HepG2 (cell line): ENCODE data around the gene ITIH1. TPM values are rescaled to one million over a fixed set of nuclear protein-coding genes. Genes with fewer than 3 reads are reported as not detected.

Experiments
- ATF7-NPFF ChIP-seq: sonication (generic); formaldehyde crosslinking; IDR thresholded peaks from 2 replicates; pipeline ENCODE4 v1.8.1; 2023; ENCODE audit warnings: mild to moderate bottlenecking, low read depth, missing genetic modification reagents, moderate library complexity
- DNMT3B ChIP-seq: conservative IDR thresholded peaks from 2 replicates; pipeline ENCODE4 v1.6.1; 2016; ENCODE audit warnings: missing biosample characterization, control low read depth
- DR1 ChIP-seq: sonication (generic); formaldehyde crosslinking; IDR thresholded peaks from 2 replicates; pipeline ENCODE4 v1.8.0; 2021; ENCODE audit warnings: mild to moderate bottlenecking, missing genetic modification reagents, inconsistent platforms
- FOXO1 ChIP-seq: sonication (generic); formaldehyde crosslinking; IDR thresholded peaks from 2 replicates; pipeline ENCODE4 v1.4.0; 2020; ENCODE audit warnings: missing genetic modification reagents
- KLF16 ChIP-seq, 2 experiments: sonication (generic) in 1 of 2; formaldehyde crosslinking in 1 of 2; IDR thresholded peaks; 2 replicates each; pipeline versions ENCODE4 v1.6.1 to v1.8.0; 2016 to 2023; ENCODE audit warnings: missing genetic modification reagents in 2 of 2, missing compliant biosample characterization in 1 of 2
- MBNL3 ChIP-seq: fragments of 250-450 bp; sonication (Bioruptor Pico); conservative IDR thresholded peaks from 2 replicates; pipeline ENCODE4 v1.8.0; 2022; ENCODE audit warnings: mild to moderate bottlenecking, inconsistent platforms
- NAIF1 ChIP-seq: sonication (generic); formaldehyde crosslinking; IDR thresholded peaks from 2 replicates; pipeline ENCODE4 v1.5.0; 2020; ENCODE audit warnings: mild to moderate bottlenecking, missing genetic modification reagents, borderline replicate concordance
- RNF219 ChIP-seq: sonication (generic); formaldehyde crosslinking; IDR thresholded peaks from 2 replicates; pipeline ENCODE4 v1.5.0; 2020; ENCODE audit warnings: mild to moderate bottlenecking, missing genetic modification reagents
- ZBTB1 ChIP-seq: sonication (generic); formaldehyde crosslinking; IDR thresholded peaks from 2 replicates; pipeline ENCODE4 v1.4.0; 2020; ENCODE audit warnings: missing genetic modification reagents, borderline replicate concordance
- ZFP36L1 ChIP-seq: sonication (generic); formaldehyde crosslinking; IDR thresholded peaks from 2 replicates; pipeline ENCODE4 v1.8.0; 2022; ENCODE audit warnings: mild to moderate bottlenecking, missing genetic modification reagents, moderate library complexity
- ZKSCAN5 ChIP-seq: sonication (generic); formaldehyde crosslinking; IDR thresholded peaks from 2 replicates; pipeline ENCODE4 v1.5.1; 2020; ENCODE audit warnings: mild to moderate bottlenecking, missing genetic modification reagents
- ZNF136 ChIP-seq: sonication (generic); formaldehyde crosslinking; IDR thresholded peaks from 2 replicates; pipeline ENCODE4 v1.8.1; 2022; ENCODE audit warnings: low read depth, mild to moderate bottlenecking, moderate library complexity, missing genetic modification reagents
- ZNF143 ChIP-seq: sonication (generic); formaldehyde crosslinking; IDR thresholded peaks from 2 replicates; pipeline ENCODE4 v1.4.0; 2020; ENCODE audit warnings: missing genetic modification reagents
- ZNF292 ChIP-seq: sonication (generic); formaldehyde crosslinking; IDR thresholded peaks from 2 replicates; pipeline ENCODE4 v1.8.1; 2022; ENCODE audit warnings: mild to moderate bottlenecking, low read depth, missing genetic modification reagents, borderline replicate concordance
- ZNF431 ChIP-seq: sonication (generic); formaldehyde crosslinking; IDR thresholded peaks from 2 replicates; pipeline ENCODE4 v1.9.0; 2022; ENCODE audit warnings: missing genetic modification reagents, low read depth, mild to moderate bottlenecking, borderline replicate concordance
- ZNF7 ChIP-seq: IDR thresholded peaks from 2 replicates; pipeline ENCODE4 v1.6.1; 2016; ENCODE audit warnings: missing biosample characterization, missing genetic modification reagents
- ZNF83 ChIP-seq: sonication (generic); formaldehyde crosslinking; IDR thresholded peaks from 2 replicates; pipeline ENCODE4 v1.4.0; 2020; ENCODE audit warnings: missing genetic modification reagents, mild to moderate bottlenecking, borderline replicate concordance
- ZNF878 ChIP-seq: sonication (generic); formaldehyde crosslinking; IDR thresholded peaks from 2 replicates; pipeline ENCODE4 v1.8.1; 2023; ENCODE audit warnings: mild to moderate bottlenecking, missing genetic modification reagents, moderate library complexity
- polyA plus RNA-seq, 8 experiments: library from polyadenylated mRNA; depleted of rRNA in 3 of 8; stranded (reverse) in 7 of 8; unstranded in 1 of 8; fragments of >200 nt; fragmentation: Illumina TruSeq in 4 of 8; extraction: Trizol in 4 of 8; gene quantifications; 2 replicates each; pipeline versions ENCODE4 v1.2.1 to v1.2.3, GENCODE V29; 2011 to 2016; ENCODE audit warnings: low read depth in 4 of 8, missing spikeins in 1 of 8, mixed read lengths in 1 of 8; ENCODE audit not compliant: insufficient read depth in 1 of 8
- total RNA-seq, 5 experiments: library from RNA; depleted of rRNA; stranded (reverse); fragments of >200 nt; fragmentation: Illumina TruSeq; extraction: Trizol; gene quantifications; 2 replicates each; pipeline ENCODE4 v1.2.3, GENCODE V29; 2016; ENCODE audit warnings: low read depth in 1 of 5
- TF ChIP-seq, protein P1 (sequence below), 2 experiments: IDR thresholded peaks; 2 replicates each; pipeline ENCODE4 v1.6.1; 2011 to 2012; ENCODE audit warnings: low read length in 2 of 2, borderline replicate concordance in 1 of 2, low read depth in 1 of 2, mild to moderate bottlenecking in 1 of 2, moderate library complexity in 1 of 2
- TF ChIP-seq, protein P2 (sequence below): IDR thresholded peaks from 2 replicates; pipeline ENCODE4 v1.6.1; 2012; ENCODE audit warnings: inconsistent platforms
- TF ChIP-seq, protein P3 (sequence below): sonication (generic); formaldehyde crosslinking; IDR thresholded peaks from 2 replicates; pipeline ENCODE4 v1.5.0; 2020; ENCODE audit warnings: mild to moderate bottlenecking, missing genetic modification reagents, moderate library complexity

The ITIH1 gene
- total and polyA plus RNA-seq, 2 of the 13 experiments (the other 11 are each of a cell fraction or from before 2014, with no cell fraction given): 12.3 to 19.6 TPM

DNA sequence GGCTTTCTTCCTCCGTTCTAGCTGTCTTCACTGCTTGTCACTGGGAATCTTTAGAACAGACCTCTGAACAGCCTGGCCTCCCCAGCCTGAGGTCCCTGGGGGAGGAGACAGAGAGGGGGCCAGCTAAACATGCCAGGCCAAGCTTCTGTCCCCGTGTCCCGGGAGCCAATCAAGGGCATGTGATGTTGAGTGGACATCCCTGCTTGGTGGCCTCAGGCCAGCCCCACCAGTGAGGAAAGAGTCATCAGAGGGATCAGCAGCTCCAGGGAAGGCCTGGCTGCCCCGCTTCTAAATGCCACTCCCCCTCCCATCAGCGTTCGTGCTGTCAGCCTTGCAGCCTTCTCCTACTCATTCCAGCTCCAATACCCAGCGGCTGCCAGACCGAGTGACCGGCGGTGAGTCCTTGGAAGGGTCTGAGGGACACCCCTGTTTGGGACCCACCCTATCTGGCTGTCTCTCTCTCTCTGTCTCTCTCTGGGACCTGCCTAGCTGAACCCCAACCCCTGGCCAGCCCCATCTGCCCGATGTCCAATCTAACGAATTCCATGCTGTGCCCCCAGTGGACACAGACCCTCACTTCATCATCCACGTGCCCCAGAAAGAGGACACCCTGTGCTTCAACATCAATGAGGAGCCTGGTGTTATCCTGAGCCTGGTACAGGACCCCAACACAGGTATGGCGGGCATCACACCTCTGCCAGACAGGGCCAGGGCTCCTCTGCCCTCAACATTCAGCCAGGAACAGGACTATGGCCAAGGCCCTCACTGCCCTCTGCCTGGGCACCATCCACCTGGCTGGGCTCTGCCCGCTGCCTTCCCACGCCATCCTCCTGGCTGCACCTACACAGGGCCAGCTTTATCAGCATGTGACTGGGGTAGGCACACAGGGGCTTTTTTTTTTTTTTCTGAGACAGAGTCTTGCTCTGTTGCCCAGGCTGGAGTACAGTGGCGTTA is 10.6 kb downstream of the ITIH1 start (continued):
- no peak for TF ChIP-seq ZBTB1
- TF ChIP-seq ZKSCAN5 (CRISPR knock-in tag): no peak
- TF ChIP-seq ZNF83 (CRISPR knock-in tag): no peak
- TF ChIP-seq ZNF7 (CRISPR knock-in tag): no peak
- no peak for TF ChIP-seq KLF16 (CRISPR knock-in tag; IDR thresholded peaks at IDR 0.05)
- no peak for TF ChIP-seq DR1 (CRISPR knock-in tag)
- TF ChIP-seq, protein P1, sequence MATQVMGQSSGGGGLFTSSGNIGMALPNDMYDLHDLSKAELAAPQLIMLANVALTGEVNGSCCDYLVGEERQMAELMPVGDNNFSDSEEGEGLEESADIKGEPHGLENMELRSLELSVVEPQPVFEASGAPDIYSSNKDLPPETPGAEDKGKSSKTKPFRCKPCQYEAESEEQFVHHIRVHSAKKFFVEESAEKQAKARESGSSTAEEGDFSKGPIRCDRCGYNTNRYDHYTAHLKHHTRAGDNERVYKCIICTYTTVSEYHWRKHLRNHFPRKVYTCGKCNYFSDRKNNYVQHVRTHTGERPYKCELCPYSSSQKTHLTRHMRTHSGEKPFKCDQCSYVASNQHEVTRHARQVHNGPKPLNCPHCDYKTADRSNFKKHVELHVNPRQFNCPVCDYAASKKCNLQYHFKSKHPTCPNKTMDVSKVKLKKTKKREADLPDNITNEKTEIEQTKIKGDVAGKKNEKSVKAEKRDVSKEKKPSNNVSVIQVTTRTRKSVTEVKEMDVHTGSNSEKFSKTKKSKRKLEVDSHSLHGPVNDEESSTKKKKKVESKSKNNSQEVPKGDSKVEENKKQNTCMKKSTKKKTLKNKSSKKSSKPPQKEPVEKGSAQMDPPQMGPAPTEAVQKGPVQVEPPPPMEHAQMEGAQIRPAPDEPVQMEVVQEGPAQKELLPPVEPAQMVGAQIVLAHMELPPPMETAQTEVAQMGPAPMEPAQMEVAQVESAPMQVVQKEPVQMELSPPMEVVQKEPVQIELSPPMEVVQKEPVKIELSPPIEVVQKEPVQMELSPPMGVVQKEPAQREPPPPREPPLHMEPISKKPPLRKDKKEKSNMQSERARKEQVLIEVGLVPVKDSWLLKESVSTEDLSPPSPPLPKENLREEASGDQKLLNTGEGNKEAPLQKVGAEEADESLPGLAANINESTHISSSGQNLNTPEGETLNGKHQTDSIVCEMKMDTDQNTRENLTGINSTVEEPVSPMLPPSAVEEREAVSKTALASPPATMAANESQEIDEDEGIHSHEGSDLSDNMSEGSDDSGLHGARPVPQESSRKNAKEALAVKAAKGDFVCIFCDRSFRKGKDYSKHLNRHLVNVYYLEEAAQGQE (IDR thresholded peaks at IDR 0.05; ENCODE audit: borderline replicate concordance in 1 of 2, low read depth in 1 of 2, low read length in 2 of 2): no peak
- no peak for TF ChIP-seq MBNL3 (CRISPR knock-in tag)
- TF ChIP-seq ZNF878: no peak
- TF ChIP-seq ZNF143 (CRISPR knock-in tag): no peak
- peak; percentile 65; the same call in 1 of the 2 replicates for TF ChIP-seq ZNF292 (CRISPR knock-in tag)
- TF ChIP-seq NAIF1 (CRISPR knock-in tag): no peak
- TF ChIP-seq RNF219 (CRISPR knock-in tag): no peak
- TF ChIP-seq FOXO1: 0 out of 2 replicates have a peak, but pooled peaks have one; percentile 7
- TF ChIP-seq ATF7-NPFF: no peak
- TF ChIP-seq, protein P2, sequence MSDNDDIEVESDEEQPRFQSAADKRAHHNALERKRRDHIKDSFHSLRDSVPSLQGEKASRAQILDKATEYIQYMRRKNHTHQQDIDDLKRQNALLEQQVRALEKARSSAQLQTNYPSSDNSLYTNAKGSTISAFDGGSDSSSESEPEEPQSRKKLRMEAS: peak; percentile 35; the same call in 1 of the 2 replicates
- no peak for TF ChIP-seq DNMT3B (CRISPR knock-in tag)
- TF ChIP-seq ZNF431 (CRISPR knock-in tag): no peak
- TF ChIP-seq, protein P3, sequence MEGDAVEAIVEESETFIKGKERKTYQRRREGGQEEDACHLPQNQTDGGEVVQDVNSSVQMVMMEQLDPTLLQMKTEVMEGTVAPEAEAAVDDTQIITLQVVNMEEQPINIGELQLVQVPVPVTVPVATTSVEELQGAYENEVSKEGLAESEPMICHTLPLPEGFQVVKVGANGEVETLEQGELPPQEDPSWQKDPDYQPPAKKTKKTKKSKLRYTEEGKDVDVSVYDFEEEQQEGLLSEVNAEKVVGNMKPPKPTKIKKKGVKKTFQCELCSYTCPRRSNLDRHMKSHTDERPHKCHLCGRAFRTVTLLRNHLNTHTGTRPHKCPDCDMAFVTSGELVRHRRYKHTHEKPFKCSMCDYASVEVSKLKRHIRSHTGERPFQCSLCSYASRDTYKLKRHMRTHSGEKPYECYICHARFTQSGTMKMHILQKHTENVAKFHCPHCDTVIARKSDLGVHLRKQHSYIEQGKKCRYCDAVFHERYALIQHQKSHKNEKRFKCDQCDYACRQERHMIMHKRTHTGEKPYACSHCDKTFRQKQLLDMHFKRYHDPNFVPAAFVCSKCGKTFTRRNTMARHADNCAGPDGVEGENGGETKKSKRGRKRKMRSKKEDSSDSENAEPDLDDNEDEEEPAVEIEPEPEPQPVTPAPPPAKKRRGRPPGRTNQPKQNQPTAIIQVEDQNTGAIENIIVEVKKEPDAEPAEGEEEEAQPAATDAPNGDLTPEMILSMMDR (CRISPR knock-in tag): peak; percentile 19; the same call in 1 of the 2 replicates
- no peak for TF ChIP-seq ZFP36L1 (CRISPR knock-in tag)
- TF ChIP-seq ZNF136 (CRISPR knock-in tag): 0 out of 2 replicates have a peak, but pooled peaks have one; percentile 54
